MM.1S (cell line): ENCODE data around the gene PRKCA.

ENCODE experiments used
- DNase-seq: peaks from one replicate; pipeline ENCODE4 v3.0.0-alpha.2; 2015
- H2AFZ ChIP-seq: fragments of 300-600 bp; sonication (generic); 2 replicates; pipeline ENCODE4 v1.6.0; 2016; ENCODE audit warnings: antibody characterized with exemption, low read length
- H3F3A ChIP-seq: fragments of 300-600 bp; sonication (generic); 2 replicates; pipeline ENCODE4 v1.6.1; 2016; ENCODE audit warnings: mild to moderate bottlenecking, antibody characterized with exemption, low read length, moderate library complexity, mixed read lengths; ENCODE audit not compliant: insufficient read depth
- H3K27ac ChIP-seq: fragments of 300-600 bp; sonication (generic); 2 replicates; pipeline ENCODE4 v1.5.1; 2016; ENCODE audit warnings: mild to moderate bottlenecking, low read length
- H3K27me3 ChIP-seq: fragments of 300-600 bp; sonication (generic); replicated peaks from 2 replicates; pipeline ENCODE4 v1.6.0; 2016; ENCODE audit warnings: low read length; ENCODE audit not compliant: insufficient read depth
- H3K36me3 ChIP-seq: fragments of 300-600 bp; sonication (generic); replicated peaks from 2 replicates; pipeline ENCODE4 v1.6.1; 2016; ENCODE audit warnings: mild to moderate bottlenecking, low read length, mixed read lengths; ENCODE audit not compliant: insufficient read depth
- H3K4me1 ChIP-seq: fragments of 300-600 bp; sonication (generic); 2 replicates; pipeline ENCODE4 v1.6.1; 2016; ENCODE audit warnings: low read length, mixed read lengths
- H3K4me2 ChIP-seq: fragments of 300-600 bp; sonication (generic); 2 replicates; pipeline ENCODE4 v1.6.0; 2016; ENCODE audit warnings: low read depth, low read length
- H3K4me3 ChIP-seq: fragments of 300-600 bp; sonication (generic); 2 replicates; pipeline ENCODE4 v1.5.1; 2016; ENCODE audit warnings: low read length, mixed read lengths
- H3K79me2 ChIP-seq: fragments of 300-600 bp; sonication (generic); 2 replicates; pipeline ENCODE4 v1.6.1; 2016; ENCODE audit warnings: mixed run types, low read length, mixed read lengths
- H3K9ac ChIP-seq: fragments of 300-600 bp; sonication (generic); 2 replicates; pipeline ENCODE4 v1.6.1; 2016; ENCODE audit warnings: low read length, mixed read lengths
- H3K9me2 ChIP-seq: fragments of 300-600 bp; sonication (generic); replicated peaks from 2 replicates; pipeline ENCODE4 v1.6.1; 2016; ENCODE audit warnings: mild to moderate bottlenecking, low read length, mixed read lengths; ENCODE audit not compliant: insufficient read depth
- H3K9me3 ChIP-seq: fragments of 300-600 bp; sonication (generic); replicated peaks from 2 replicates; pipeline ENCODE4 v1.6.1; 2016; ENCODE audit warnings: mild to moderate bottlenecking, low read length, mixed read lengths; ENCODE audit not compliant: insufficient read depth
- H4K20me1 ChIP-seq: fragments of 300-600 bp; sonication (generic); 2 replicates; pipeline ENCODE4 v1.6.1; 2016; ENCODE audit warnings: mild to moderate bottlenecking, low read length, moderate library complexity, mixed read lengths; ENCODE audit not compliant: insufficient read depth
- EZH2 ChIP-seq: fragments of 300-600 bp; sonication (generic); optimal IDR thresholded peaks from 2 replicates; pipeline ENCODE3; 2017; ENCODE audit warnings: low read depth, mild to moderate bottlenecking, antibody characterized with exemption, low read length, mixed read lengths
- EZH2phosphoT487 ChIP-seq: fragments of 300-600 bp; sonication (generic); IDR thresholded peaks from 2 replicates; pipeline ENCODE4 v1.6.1; 2018; ENCODE audit warnings: antibody characterized with exemption, low read length
- TF ChIP-seq, protein P1 (sequence below): fragments of 300-600 bp; sonication (generic); IDR thresholded peaks from 2 replicates; pipeline ENCODE4 v1.5.1; 2016; ENCODE audit warnings: antibody characterized with exemption, low read length, mixed read lengths

The PRKCA gene

DNA sequence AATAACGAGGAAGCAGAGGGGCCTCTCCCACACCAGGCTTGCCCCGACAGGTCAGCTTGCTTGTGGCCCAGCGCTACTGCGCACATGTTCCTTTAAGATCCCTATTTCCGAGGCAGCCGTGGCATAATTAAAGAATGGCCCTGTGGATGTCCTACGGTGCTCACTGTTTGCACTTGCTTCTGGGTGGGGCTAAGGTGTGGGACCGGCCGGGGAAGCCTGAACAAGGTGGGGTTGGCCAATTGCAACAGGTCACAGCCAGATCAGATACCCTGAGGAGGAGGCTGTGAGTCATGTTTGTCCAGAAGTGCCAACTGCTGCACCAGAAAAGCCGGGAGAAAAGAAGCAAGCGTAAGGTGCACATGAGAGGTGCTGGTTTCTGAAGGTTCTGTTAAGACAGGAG is 374.0 kb downstream of the PRKCA start:
- no peak overlapping the region for H3K27ac ChIP-seq

DNA sequence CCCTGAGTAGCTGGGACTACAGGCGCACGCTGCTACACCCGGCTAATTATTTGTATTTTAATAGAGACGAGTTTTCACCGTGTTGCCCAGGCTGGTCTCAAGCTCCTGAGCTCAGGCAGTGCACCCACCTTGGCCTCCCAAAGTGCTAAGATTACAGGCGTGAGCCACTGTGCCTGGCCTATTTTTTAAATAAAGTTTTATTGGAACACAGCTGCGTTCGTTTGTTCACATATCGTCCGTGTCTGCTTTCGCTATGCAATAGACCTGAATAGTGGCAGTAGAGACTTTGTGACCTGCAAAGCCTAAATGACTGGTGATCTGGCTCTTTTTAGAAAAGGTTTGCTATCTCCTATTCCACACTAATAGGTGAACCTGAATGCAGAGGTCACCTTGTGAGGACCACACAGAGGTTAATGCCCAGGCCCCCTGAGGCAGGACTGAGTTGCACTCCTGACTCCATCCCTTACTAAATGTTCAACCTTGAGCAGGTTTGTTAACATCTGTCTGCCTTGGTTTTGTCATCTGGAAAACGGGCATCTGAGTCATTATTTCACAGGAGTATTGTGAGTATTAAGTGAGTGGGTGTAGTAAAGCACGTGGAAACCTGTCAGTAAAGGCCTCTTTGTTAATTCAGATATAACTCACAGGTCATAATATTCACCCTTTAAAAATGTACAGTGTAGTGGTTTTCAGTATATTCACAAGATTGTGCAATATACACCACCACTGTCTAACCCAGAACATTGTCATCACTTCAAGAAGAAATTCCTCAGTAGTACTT is 375.0 kb downstream of the PRKCA start:
- no peaks in the 10 kb centered on the region for H3K27me3 ChIP-seq
- H3K4me2 ChIP-seq: no peak overlapping the region
- DNase-seq: no peak
- H3K4me1 ChIP-seq: peaks cover 16% of the 10 kb centered on the region
- peaks cover 12% of the 10 kb centered on the region for H3F3A ChIP-seq
- no peak overlapping the region for H3K4me3 ChIP-seq
- H2AFZ ChIP-seq: no peak overlapping the region
- H3K9ac ChIP-seq: no peak overlapping the region
- no peaks in the 10 kb centered on the region for H3K9me3 ChIP-seq
- no peaks in the 10 kb centered on the region for H3K36me3 ChIP-seq
- no peaks in the 10 kb centered on the region for H3K79me2 ChIP-seq
- no peak overlapping the region for H3K27ac ChIP-seq
- no peaks in the 10 kb centered on the region for H3K9me2 ChIP-seq
- no peaks in the 10 kb centered on the region for H4K20me1 ChIP-seq
- TF ChIP-seq, protein P1, sequence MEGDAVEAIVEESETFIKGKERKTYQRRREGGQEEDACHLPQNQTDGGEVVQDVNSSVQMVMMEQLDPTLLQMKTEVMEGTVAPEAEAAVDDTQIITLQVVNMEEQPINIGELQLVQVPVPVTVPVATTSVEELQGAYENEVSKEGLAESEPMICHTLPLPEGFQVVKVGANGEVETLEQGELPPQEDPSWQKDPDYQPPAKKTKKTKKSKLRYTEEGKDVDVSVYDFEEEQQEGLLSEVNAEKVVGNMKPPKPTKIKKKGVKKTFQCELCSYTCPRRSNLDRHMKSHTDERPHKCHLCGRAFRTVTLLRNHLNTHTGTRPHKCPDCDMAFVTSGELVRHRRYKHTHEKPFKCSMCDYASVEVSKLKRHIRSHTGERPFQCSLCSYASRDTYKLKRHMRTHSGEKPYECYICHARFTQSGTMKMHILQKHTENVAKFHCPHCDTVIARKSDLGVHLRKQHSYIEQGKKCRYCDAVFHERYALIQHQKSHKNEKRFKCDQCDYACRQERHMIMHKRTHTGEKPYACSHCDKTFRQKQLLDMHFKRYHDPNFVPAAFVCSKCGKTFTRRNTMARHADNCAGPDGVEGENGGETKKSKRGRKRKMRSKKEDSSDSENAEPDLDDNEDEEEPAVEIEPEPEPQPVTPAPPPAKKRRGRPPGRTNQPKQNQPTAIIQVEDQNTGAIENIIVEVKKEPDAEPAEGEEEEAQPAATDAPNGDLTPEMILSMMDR: no peak
- TF ChIP-seq EZH2phosphoT487 (no peak), EZH2 (no peak)

More for the DNA sequence above, 374.0 kb downstream of the PRKCA start:
- no peaks in the 10 kb centered on the region for H3K27me3 ChIP-seq
- H4K20me1 ChIP-seq: no peaks in the 10 kb centered on the region
- H3K4me1 ChIP-seq: peaks cover 16% of the 10 kb centered on the region
- H2AFZ ChIP-seq: no peak overlapping the region
- no peak overlapping the region for H3K9ac ChIP-seq
- H3K4me3 ChIP-seq: no peak overlapping the region
- peaks cover 16% of the 10 kb centered on the region for H3F3A ChIP-seq
- no peak overlapping the region for H3K4me2 ChIP-seq
- TF ChIP-seq EZH2 (no peak), EZH2phosphoT487 (no peak)
- TF ChIP-seq, protein P1: no peak
- H3K9me2 ChIP-seq: no peaks in the 10 kb centered on the region
- H3K36me3 ChIP-seq: no peaks in the 10 kb centered on the region
- H3K9me3 ChIP-seq: no peaks in the 10 kb centered on the region
- no peak for DNase-seq
- no peaks in the 10 kb centered on the region for H3K79me2 ChIP-seq

DNA sequence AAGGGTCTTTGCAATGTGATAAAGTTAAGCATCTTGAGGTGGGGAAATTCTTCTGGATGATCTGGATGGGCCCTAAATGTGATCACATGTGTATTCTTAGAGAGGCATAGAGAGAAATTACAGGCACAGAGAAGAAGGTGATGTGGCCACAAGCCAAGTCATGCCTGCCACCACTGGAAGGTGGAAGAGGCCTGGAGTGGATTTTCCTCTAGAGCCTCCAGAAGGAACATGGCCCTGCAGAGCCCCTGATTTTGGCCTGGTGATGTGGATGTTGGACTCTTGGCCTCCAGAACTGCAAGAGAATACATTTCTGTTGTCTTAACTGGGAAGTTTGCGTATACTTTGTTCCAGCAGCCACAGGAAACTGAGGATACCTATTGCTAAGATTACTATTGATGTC is 375.6 kb downstream of the PRKCA start:
- Histone ChIP-seq H3K9ac (no peak overlapping the region), H3K27me3 (no peaks in the 10 kb centered on the region), H3F3A (peaks cover 9% of the 10 kb centered on the region), H3K4me1 (peaks cover 13% of the 10 kb centered on the region), H3K79me2 (no peaks in the 10 kb centered on the region), H4K20me1 (no peaks in the 10 kb centered on the region), H3K9me2 (no peaks in the 10 kb centered on the region), H3K9me3 (no peaks in the 10 kb centered on the region), H3K27ac (no peak overlapping the region), H3K4me3 (no peak overlapping the region), H3K4me2 (no peak overlapping the region), H3K36me3 (no peaks in the 10 kb centered on the region), H2AFZ (no peak overlapping the region)
- DNase-seq: no peak
- no peak for TF ChIP-seq EZH2
- TF ChIP-seq EZH2phosphoT487: no peak

DNA sequence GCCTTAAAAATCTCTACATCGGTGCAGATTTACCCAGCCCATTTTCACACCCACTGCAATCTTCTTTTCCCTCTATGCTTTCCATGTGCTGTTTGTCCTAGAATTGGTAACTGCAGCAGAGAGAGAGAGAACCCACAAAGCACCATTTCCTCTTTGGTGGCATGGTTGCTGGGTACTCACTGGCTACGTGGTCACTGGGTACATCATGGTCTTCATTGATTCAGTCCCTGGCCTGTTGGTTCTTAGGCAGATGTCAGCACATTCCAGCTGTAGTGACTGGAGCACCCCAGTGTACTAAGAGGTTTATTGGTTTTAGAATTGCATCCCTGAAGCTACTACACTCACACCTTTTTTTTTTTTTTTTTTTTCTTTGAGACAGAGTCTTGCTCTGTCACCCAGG is 376.4 kb downstream of the PRKCA start:
- H3K79me2 ChIP-seq: no peaks in the 10 kb centered on the region
- TF ChIP-seq, protein P1: no peak
- TF ChIP-seq EZH2: no peak
- TF ChIP-seq EZH2phosphoT487: no peak
- H4K20me1 ChIP-seq: no peaks in the 10 kb centered on the region
- peaks cover 2% of the 10 kb centered on the region for H3F3A ChIP-seq
- H3K4me2 ChIP-seq: no peak overlapping the region
- no peaks in the 10 kb centered on the region for H3K9me3 ChIP-seq
- H3K9me2 ChIP-seq: no peaks in the 10 kb centered on the region
- H3K4me1 ChIP-seq: peaks cover 6% of the 10 kb centered on the region; the same call in 1 of the 2 replicates
- H3K27me3 ChIP-seq: no peaks in the 10 kb centered on the region
- no peak overlapping the region for H3K27ac ChIP-seq
- no peaks in the 10 kb centered on the region for H3K36me3 ChIP-seq
- no peak overlapping the region for H3K9ac ChIP-seq
- DNase-seq: no peak
- H2AFZ ChIP-seq: no peak overlapping the region
- H3K4me3 ChIP-seq: no peak overlapping the region
